Measurements from ENCODE around the gene DLX2.

The DLX2 gene

GRCh38 chr2:172053486-172053885 is 49.2 kb downstream of the DLX2 start:
- DNase-seq (ENCODE audit: low read depth), result no peak

DNA sequence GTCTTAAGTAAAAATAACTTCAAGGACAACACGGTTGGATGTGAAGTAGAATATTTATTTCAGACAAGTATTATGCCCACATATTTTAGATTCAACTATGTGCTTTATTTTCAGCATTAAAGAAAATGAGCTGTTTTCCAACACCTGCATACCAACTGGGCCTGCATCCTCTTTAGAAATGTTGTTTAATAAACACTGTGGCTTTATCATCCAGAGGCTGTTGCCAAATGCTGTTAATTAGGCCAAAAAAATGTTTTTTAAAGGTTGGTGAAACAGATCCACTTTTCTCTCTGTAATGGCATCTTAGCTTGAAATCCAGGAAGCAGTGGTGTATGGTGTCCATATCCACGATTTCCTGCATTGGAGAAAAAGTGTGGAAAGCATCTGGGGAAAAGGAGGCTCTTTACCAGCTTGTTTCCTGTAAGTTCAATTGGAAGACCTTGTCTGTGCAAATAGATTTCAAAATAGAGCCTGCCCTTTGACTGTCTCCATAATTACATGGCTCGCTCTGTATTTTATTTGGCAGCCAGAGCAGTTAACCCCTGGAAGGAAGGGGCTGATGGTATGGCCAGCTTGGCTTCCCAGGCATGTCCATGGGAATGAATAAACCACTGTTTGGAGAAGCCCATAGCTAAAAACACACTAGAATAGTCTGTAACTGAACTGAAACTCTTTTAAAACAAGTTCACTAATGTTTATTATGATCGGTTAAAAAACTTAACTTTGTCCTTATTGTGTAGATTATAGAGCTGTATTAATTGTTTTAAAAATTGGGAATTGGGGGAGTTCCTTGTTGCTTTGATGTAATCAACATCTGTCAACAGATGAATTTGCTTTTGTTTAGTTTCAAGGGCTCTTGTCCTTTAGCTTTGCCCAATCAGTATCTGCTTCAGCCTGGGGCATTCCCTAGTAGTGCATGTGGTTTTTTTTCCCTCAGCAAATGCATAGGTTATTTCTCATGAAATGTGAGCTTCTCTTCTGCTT is 50.4 kb downstream of the DLX2 start:
- DNase-seq (ENCODE audit: low read depth), result no peak

- DNase-seq (ENCODE audit: low read depth), result no peak
These were observed 52.1 kb downstream of the DLX2 start for GRCh38 chr2:172050479-172051125.

DNA sequence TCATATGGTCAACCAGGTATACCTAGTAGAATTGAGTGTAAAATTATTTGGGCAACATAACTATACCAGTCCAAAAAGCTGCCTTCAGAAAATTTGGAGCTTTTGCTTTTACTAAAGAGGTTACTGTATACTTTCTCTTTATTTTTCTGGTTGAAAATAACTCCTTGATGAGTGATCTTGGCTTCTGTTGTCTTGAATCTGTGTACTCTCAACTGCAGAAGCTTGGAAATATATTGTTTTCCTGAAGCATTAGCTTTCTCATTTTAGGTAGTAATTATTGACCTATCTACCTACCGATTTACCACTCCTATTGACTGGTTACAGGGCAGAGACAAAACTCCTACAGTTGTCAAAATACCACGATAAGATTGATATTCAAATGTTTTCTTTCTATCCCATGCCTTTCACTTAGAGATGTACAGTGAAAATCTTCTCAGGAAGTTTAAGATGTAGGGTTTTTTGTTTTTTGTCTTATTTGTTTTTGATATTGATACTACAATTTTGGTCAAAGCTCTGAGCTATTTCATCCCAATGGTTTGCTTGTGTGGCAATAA is 53.1 kb downstream of the DLX2 start:
- DNase-seq (ENCODE audit: low read depth), result no peak

Measured in stimulated activated CD8-positive, alpha-beta memory T cell treated with anti-CD3 and anti-CD28 coated beads, Interleukin-4, amount 100 ng/mL, for 24 hours (primary cell).